HEK293T (cell line): ENCODE results near the gene ZNF778.

Experiments used
- CTCF ChIA-PET: fragments of 350-600 bp; formaldehyde crosslinking; extraction: SDS; loops from one replicate; lab custom pipeline; 2021; ENCODE audit warnings: antibody characterized with exemption, inconsistent platforms; lab: Yijun Ruan, JAX
- POLR2A ChIA-PET: fragments of 350-600 bp; formaldehyde crosslinking; extraction: SDS; loops from one replicate; lab custom pipeline; 2020; ENCODE audit warnings: antibody characterized with exemption, inconsistent platforms; lab: Yijun Ruan, JAX
- DNase-seq: peaks from one replicate; pipeline ENCODE4 v3.0.0; 2012; ENCODE audit warnings: mixed read lengths; ENCODE audit errors: extremely low spot score
- ARNT ChIP-seq: fragments of 450-650 bp; IDR thresholded peaks from 2 replicates; pipeline ENCODE4 v1.6.1; 2017; ENCODE audit warnings: mild to moderate bottlenecking
- BHLHE40 ChIP-seq: fragments of 450-650 bp; IDR thresholded peaks from 2 replicates; pipeline ENCODE4 v1.6.1; 2016; ENCODE audit warnings: mild to moderate bottlenecking, moderate library complexity, borderline replicate concordance
- CTBP1 ChIP-seq: fragments of 450-650 bp; IDR thresholded peaks from 2 replicates; pipeline ENCODE4 v1.6.1; 2016; ENCODE audit warnings: borderline replicate concordance
- ELF4 ChIP-seq: fragments of 450-650 bp; IDR thresholded peaks from 2 replicates; pipeline ENCODE4 v1.6.1; 2017; ENCODE audit warnings: antibody characterized with exemption
- FOXA1 ChIP-seq: fragments of 450-650 bp; IDR thresholded peaks from 2 replicates; pipeline ENCODE4 v1.6.1; 2016; ENCODE audit warnings: mild to moderate bottlenecking
- FOXK2 ChIP-seq: fragments of 450-650 bp; IDR thresholded peaks from 2 replicates; pipeline ENCODE4 v1.6.1; 2016; ENCODE audit warnings: mild to moderate bottlenecking
- FOXM1 ChIP-seq: fragments of 450-650 bp; IDR thresholded peaks from 2 replicates; pipeline ENCODE4 v1.6.1; 2017; ENCODE audit warnings: mild to moderate bottlenecking, borderline replicate concordance
- HDGF ChIP-seq: fragments of 450-650 bp; IDR thresholded peaks from 2 replicates; pipeline ENCODE4 v1.6.1; 2017; ENCODE audit warnings: antibody characterized with exemption, borderline replicate concordance
- L3MBTL2 ChIP-seq: fragments of 450-650 bp; conservative IDR thresholded peaks from 2 replicates; pipeline ENCODE4 v1.6.1; 2016; ENCODE audit warnings: mild to moderate bottlenecking
- LEF1 ChIP-seq: fragments of 450-650 bp; IDR thresholded peaks from 2 replicates; pipeline ENCODE4 v1.6.1; 2017; ENCODE audit warnings: mild to moderate bottlenecking, borderline replicate concordance
- NFRKB ChIP-seq: fragments of 450-650 bp; IDR thresholded peaks from 2 replicates; pipeline ENCODE4 v1.6.1; 2016; ENCODE audit warnings: mild to moderate bottlenecking, moderate library complexity
- PKNOX1 ChIP-seq: fragments of 450-650 bp; IDR thresholded peaks from 2 replicates; pipeline ENCODE4 v1.6.1; 2016
- SP1 ChIP-seq: fragments of 450-650 bp; IDR thresholded peaks from 2 replicates; pipeline ENCODE4 v1.6.1; 2017
- SUZ12 ChIP-seq: fragments of 450-650 bp; IDR thresholded peaks from 2 replicates; pipeline ENCODE4 v1.6.1; 2016; ENCODE audit warnings: mild to moderate bottlenecking
- TARDBP ChIP-seq: fragments of 450-650 bp; IDR thresholded peaks from 2 replicates; pipeline ENCODE4 v1.6.1; 2016
- ZNF384 ChIP-seq: fragments of 450-650 bp; IDR thresholded peaks from 2 replicates; pipeline ENCODE4 v1.6.1; 2016

The ZNF778 gene

GRCh38 chr16:89197633-89198416 is 19.7 kb upstream of the ZNF778 start:
- CTCF ChIA-PET = no interaction called here
- POLR2A ChIA-PET = interaction anchor here (1.9 kb wide), 1 partner anchor 20 kb away, joined by 6 read pairs; the partner anchor contains the start of gene ZNF778
- no peak for DNase-seq
- TF ChIP-seq L3MBTL2 (no peak), CTBP1 (no peak), ARNT (no peak), FOXA1 (no peak), PKNOX1 (no peak), TARDBP (no peak), LEF1 (no peak), ZNF384 (no peak), BHLHE40 (no peak), NFRKB (no peak), FOXK2 (no peak), SUZ12 (no peak), HDGF (no peak), ELF4 (no peak), FOXM1 (no peak), SP1 (no peak)

DNA sequence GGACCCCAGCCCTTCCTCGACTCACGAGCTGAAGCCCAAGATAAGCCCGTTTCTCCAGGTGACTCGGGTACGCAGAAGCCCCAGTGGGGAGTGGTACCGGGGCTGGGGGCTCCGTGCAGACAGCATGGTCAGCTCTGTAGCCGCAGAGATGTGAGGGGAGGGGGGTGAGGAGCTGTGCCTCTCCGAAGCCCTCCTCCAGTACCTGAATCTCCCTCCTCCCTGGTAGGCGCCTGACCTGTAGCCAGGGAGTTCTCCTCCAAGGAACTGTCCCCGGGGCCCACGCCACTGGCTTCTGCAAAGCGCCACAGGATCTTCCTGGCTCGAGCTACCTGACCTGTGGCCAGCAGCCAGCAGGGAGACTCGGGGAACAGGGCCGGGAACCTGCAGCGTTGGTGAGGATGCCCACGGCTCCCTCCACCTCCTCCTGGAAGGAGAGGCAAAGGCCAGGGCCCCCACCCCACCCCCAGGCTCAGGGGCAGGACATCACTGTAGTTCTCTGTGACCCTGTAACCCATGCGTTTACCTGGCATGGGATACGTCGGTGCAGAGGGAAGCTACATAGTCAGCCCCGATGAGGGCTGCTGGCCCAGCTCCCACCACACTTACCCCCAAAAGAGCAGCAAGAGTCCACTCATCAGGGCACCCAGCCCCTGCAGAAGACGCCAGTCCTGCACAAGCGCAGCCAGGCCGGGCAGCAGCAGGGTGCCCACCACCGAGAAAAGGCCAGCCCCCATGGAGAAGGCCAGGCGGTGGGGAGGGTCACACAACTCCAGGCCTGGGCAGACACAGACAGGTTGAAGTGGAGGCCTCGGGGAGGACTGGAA is 18.9 kb upstream of the ZNF778 start:
- ChIA-PET CTCF (no interaction called here), POLR2A (interaction anchor here (1.9 kb wide), 1 partner anchor 19 kb away, joined by 6 read pairs; the partner anchor contains the start of gene ZNF778)
- DNase-seq = no peak
- no peak for TF ChIP-seq L3MBTL2
- TF ChIP-seq TARDBP = no peak
- TF ChIP-seq PKNOX1 = no peak
- TF ChIP-seq FOXM1 = no peak
- TF ChIP-seq FOXA1 = no peak
- TF ChIP-seq FOXK2 = no peak
- no peak for TF ChIP-seq SUZ12
- no peak for TF ChIP-seq SP1
- TF ChIP-seq HDGF = no peak

GRCh38 chr16:89199241-89200123 is 18.0 kb upstream of the ZNF778 start:
- TF ChIP-seq BHLHE40 = no peak
- no peak for TF ChIP-seq ARNT
- TF ChIP-seq FOXK2 = no peak
- no peak for TF ChIP-seq LEF1
- TF ChIP-seq PKNOX1 = no peak
- POLR2A ChIA-PET = interaction anchor here (1.9 kb wide), 1 partner anchor 18 kb away, joined by 6 read pairs; the partner anchor contains the start of gene ZNF778
- CTCF ChIA-PET = no interaction called here
- DNase-seq = no peak

DNA sequence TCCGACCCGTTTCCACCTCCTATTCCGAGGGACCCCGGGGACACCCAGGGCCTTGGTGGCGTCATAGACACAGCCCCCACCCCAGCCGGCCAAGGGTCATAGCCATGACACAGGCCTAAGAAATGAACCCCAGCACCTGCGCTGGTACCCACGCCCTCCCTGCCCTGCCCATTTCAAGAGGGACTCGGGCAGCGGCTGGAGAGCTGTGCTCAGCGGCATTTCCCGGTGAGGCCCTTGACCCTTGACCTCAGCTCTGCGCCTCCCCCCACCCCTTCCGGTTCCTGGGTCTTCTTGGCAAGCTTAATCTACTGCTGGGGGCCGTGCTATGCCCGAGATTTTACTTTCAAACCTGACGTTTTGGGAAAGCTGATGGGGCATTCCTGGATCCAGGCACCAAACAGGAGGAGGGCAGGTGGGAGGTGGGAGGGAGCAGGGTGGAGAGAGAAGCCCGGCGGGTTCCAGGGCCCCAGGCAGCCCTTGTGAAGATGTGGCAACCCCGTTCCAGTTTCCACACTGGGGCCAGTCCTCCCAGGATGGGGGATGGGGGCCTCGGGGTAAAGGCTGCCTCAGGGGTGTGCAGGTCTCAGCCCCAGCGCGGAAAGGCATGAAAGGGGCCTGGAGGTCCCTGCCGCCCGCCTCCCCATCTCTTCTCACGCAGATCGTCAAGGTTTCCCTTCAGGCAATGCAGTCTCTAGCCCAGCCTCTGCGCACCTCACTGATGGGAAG is 17.2 kb upstream of the ZNF778 start, which contains the start of gene SLC22A31:
Gene SLC22A31 (minus strand): TSS at position 414 of the 726 bp plus-strand sequence. CDS start 36 bp downstream, at position 378.
- ChIA-PET POLR2A (no interaction called here), CTCF (no interaction called here)
- TF ChIP-seq FOXM1 = no peak
- TF ChIP-seq PKNOX1 = no peak
- DNase-seq = no peak
